Measurements from ENCODE around the gene ADPRHL1.

DNA sequence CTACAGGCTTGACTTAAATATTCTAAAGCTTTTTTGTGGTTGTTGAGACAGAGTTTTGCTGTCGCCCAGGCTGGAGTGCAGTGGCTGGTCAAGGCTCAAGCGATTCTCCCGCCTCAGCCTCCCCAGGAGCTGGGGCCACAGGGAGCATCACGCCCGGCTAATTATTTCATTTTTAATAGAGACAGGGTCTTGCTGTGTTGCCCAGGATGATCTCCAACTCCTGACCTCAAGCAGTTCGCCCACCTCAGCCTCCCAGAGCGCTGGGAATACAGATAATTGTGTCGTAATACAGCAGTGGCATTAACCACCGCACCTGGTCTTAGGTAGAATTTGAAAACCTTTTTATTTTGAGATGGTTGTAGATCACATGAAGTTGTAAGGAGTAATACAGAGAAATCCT is 38.7 kb upstream of the ADPRHL1 start:
- no peak for TF ChIP-seq POLR2A (IDR thresholded peaks at IDR 0.05)
- TF ChIP-seq, protein P1, sequence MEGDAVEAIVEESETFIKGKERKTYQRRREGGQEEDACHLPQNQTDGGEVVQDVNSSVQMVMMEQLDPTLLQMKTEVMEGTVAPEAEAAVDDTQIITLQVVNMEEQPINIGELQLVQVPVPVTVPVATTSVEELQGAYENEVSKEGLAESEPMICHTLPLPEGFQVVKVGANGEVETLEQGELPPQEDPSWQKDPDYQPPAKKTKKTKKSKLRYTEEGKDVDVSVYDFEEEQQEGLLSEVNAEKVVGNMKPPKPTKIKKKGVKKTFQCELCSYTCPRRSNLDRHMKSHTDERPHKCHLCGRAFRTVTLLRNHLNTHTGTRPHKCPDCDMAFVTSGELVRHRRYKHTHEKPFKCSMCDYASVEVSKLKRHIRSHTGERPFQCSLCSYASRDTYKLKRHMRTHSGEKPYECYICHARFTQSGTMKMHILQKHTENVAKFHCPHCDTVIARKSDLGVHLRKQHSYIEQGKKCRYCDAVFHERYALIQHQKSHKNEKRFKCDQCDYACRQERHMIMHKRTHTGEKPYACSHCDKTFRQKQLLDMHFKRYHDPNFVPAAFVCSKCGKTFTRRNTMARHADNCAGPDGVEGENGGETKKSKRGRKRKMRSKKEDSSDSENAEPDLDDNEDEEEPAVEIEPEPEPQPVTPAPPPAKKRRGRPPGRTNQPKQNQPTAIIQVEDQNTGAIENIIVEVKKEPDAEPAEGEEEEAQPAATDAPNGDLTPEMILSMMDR (IDR thresholded peaks at IDR 0.05 in 8 of 11, conservative IDR thresholded peaks at IDR 0.05 in 3 of 11): no peak

All from spleen (tissue), 7 donors.